GM12801 (cell line): ENCODE results near the gene PAK6.

ENCODE experiments used
- TF ChIP-seq, protein P1 (sequence below): IDR thresholded peaks from one replicate; pipeline ENCODE4 v1.5.1; 2011; ENCODE audit warnings: control low read depth; ENCODE audit not compliant: insufficient read length; ENCODE audit errors: extremely low read depth

Gene PAK6

GRCh38 chr15:40322531-40323238, 83.8 kb downstream of the PAK6 start:
- TF ChIP-seq, protein P1, sequence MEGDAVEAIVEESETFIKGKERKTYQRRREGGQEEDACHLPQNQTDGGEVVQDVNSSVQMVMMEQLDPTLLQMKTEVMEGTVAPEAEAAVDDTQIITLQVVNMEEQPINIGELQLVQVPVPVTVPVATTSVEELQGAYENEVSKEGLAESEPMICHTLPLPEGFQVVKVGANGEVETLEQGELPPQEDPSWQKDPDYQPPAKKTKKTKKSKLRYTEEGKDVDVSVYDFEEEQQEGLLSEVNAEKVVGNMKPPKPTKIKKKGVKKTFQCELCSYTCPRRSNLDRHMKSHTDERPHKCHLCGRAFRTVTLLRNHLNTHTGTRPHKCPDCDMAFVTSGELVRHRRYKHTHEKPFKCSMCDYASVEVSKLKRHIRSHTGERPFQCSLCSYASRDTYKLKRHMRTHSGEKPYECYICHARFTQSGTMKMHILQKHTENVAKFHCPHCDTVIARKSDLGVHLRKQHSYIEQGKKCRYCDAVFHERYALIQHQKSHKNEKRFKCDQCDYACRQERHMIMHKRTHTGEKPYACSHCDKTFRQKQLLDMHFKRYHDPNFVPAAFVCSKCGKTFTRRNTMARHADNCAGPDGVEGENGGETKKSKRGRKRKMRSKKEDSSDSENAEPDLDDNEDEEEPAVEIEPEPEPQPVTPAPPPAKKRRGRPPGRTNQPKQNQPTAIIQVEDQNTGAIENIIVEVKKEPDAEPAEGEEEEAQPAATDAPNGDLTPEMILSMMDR, result no peak

- TF ChIP-seq, protein P1, result no peak
Measured at GRCh38 chr15:40323239-40323952, 84.5 kb downstream of the PAK6 start, which contains the start of gene INAFM2. Gene INAFM2, plus strand, starts transcription at chr15:40323692. Its CDS starts 364 bp downstream, at chr15:40324056.

- TF ChIP-seq, protein P1, result no peak
Measured at GRCh38 chr15:40323953-40324937, 85.4 kb downstream of the PAK6 start.

- TF ChIP-seq, protein P1, result no peak
Measured at GRCh38 chr15:40325188-40325587, 86.3 kb downstream of the PAK6 start.

GRCh38 chr15:40325700-40326099, 86.8 kb downstream of the PAK6 start:
- TF ChIP-seq, protein P1, result no peak
